ES-I3 (cell line): ENCODE measurements around the gene ZNF891.

ENCODE experiments used
- H3K36me3 ChIP-seq: 2 replicates; pipeline ENCODE4 v1.6.1; 2013; ENCODE audit warnings: mild to moderate bottlenecking, low read length, control low read depth, moderate library complexity; ENCODE audit not compliant: insufficient read depth
- H3K4me1 ChIP-seq: 2 replicates; pipeline ENCODE4 v1.6.1; 2013; ENCODE audit warnings: mild to moderate bottlenecking, control low read depth, low read length; ENCODE audit not compliant: insufficient read depth
- H3K9ac ChIP-seq: 2 replicates; pipeline ENCODE4 v1.6.1; 2013; ENCODE audit warnings: low read depth, mild to moderate bottlenecking, low read length, moderate library complexity
- H3K9me3 ChIP-seq: 2 replicates; pipeline ENCODE4 v1.6.1; 2013; ENCODE audit warnings: mild to moderate bottlenecking, low read length, moderate library complexity; ENCODE audit not compliant: control insufficient read depth, insufficient read depth

The ZNF891 gene

DNA sequence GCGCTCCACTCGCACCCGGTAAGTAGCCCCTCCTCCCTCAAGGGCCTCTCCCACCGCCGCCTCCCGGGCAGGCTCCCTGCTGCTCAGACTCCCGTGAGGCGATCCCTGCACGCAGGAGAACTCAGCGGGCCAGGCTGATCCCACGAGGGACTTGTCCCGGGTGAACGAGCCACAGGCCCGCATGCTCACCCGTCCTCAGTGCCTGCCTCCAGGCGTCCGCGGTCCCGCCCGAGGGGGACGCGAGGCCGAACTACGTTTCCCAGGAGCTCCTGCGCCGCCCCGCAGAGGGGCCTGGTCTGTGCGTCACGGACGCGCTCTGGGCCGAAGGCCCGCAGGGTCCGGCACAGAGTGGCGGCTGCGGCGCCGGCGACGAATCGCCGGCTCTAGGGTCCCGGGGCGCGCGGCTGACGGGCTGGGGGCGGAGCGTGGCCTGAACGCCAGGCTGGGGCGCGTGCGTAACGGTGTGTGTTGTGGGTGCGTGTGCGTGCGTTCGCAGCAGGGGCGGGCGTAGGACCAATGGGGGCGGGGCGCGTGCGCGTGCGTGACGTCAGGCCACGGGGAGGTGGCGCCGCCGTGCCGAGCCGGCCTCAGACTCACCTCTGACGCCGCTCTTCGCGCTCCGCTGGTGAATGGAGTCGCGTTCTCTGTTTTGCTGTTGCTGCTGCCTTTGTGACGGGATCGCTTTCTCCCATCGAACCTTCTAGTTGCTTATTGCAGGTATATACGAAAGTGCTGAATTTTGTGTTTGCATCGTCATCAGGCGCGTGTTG is at the start of gene ZNF891, which contains the start of gene ZNF10:
ZNF891 (minus strand) TSS at position 237 of the 770 bp plus-strand sequence. CDS start 8,356 bp downstream, outside the sequence.
ZNF10 (plus strand) TSS at position 590 of the 770 bp plus-strand sequence. CDS start 13,866 bp downstream, outside the sequence.
- Histone ChIP-seq H3K9ac (peak within 1 kb of the TSS; percentile 90), H3K4me1 (no peaks in the 10 kb centered on the region), H3K9me3 (peaks cover 17% of the 10 kb centered on the region; the same call in 1 of the 2 replicates), H3K36me3 (peaks cover 5% of the 10 kb centered on the region; the same call in 1 of the 2 replicates)

- no peaks in the 10 kb centered on the region for H3K4me1 ChIP-seq
- peaks cover 2% of the 10 kb centered on the region for H3K9me3 ChIP-seq
- no peaks in the 10 kb centered on the region for H3K36me3 ChIP-seq
- H3K9ac ChIP-seq, result no peak overlapping the region
These were observed 44.8 kb upstream of the ZNF891 start for GRCh38 chr12:133174901-133175300.

DNA sequence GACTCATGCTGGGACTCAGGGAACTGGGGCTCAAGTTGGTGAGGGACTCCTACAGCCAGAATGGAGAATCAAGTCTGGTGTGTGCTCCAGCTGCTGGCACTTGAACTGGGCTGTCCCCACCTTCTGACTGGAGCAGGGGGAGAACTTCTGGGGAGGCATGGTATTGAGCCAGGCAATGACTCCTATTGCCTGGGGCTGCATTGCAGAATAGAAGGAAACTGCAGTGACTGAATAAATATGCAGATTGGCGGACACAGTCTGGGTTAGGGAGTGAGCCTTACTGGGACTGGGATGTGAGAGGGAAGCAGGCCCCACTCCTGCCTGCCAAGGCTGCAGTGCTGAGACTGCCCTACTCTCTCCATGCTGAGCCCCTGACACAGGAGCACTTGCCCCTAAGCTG is 42.4 kb upstream of the ZNF891 start:
- no peaks in the 10 kb centered on the region for H3K36me3 ChIP-seq
- no peaks in the 10 kb centered on the region for H3K4me1 ChIP-seq
- H3K9me3 ChIP-seq, result peaks cover 2% of the 10 kb centered on the region
- H3K9ac ChIP-seq, result no peak overlapping the region

GRCh38 chr12:133165776-133166175 is 35.7 kb upstream of the ZNF891 start:
- H3K9ac ChIP-seq, result no peak overlapping the region
- H3K4me1 ChIP-seq, result no peaks in the 10 kb centered on the region
- no peaks in the 10 kb centered on the region for H3K36me3 ChIP-seq
- peaks cover 5% of the 10 kb centered on the region for H3K9me3 ChIP-seq

- H3K4me1 ChIP-seq, result no peaks in the 10 kb centered on the region
- H3K36me3 ChIP-seq, result peaks cover 23% of the 10 kb centered on the region
- H3K9me3 ChIP-seq, result peaks cover 28% of the 10 kb centered on the region
- H3K9ac ChIP-seq, result no peak overlapping the region
These were observed 26.1 kb upstream of the ZNF891 start for GRCh38 chr12:133156125-133156690.

- H3K9me3 ChIP-seq, result peaks cover 18% of the 10 kb centered on the region; the same call in 1 of the 2 replicates
- no peaks in the 10 kb centered on the region for H3K4me1 ChIP-seq
- H3K9ac ChIP-seq, result no peak overlapping the region
- peaks cover 9% of the 10 kb centered on the region for H3K36me3 ChIP-seq
These were observed 15.9 kb upstream of the ZNF891 start for GRCh38 chr12:133145981-133146380.

DNA sequence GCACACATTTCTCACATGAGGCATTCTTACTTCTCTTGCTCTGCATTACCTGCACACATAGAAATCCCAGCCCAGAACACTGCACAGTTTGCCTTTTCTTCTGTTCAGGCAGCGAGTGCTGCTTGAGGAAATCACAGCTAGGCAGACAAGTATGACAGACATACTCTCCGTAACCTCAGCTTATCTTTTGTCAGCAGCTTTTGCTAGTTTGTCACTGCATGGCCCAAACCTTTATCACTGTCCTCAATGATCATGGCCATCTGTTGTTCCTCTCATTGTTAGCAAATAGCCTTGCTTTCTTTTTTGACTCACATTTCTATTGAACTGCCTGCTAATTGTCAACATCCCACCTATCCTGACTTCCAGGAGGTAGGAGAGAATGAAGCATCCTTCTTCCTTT is 5.7 kb upstream of the ZNF891 start:
- Histone ChIP-seq H3K36me3 (peaks cover 25% of the 10 kb centered on the region; the same call in 1 of the 2 replicates), H3K9me3 (peaks cover under 1% of the 10 kb centered on the region; the same call in 1 of the 2 replicates), H3K4me1 (no peaks in the 10 kb centered on the region), H3K9ac (no peak overlapping the region)

DNA sequence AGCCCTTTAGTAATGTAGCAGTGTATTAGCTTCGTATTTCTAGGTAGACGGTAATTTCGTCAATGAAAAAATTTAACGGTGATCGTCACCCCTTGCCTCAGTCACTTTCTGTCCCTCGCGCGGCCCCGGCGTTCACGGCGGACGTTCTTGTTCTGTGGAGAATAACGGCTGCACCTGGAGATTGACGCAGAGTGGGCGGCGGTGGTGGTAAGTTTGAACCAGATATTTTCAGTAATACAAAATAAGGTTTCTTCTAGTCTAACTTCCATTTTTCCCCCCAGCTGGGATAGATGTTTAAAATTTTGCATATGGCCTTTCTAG is 694 bp upstream of the ZNF891 start:
- no peaks in the 10 kb centered on the region for H3K4me1 ChIP-seq
- H3K36me3 ChIP-seq, result peaks cover 8% of the 10 kb centered on the region; the same call in 1 of the 2 replicates
- peak overlapping the region; percentile 90 for H3K9ac ChIP-seq
- peaks cover 11% of the 10 kb centered on the region; the same call in 1 of the 2 replicates for H3K9me3 ChIP-seq

DNA sequence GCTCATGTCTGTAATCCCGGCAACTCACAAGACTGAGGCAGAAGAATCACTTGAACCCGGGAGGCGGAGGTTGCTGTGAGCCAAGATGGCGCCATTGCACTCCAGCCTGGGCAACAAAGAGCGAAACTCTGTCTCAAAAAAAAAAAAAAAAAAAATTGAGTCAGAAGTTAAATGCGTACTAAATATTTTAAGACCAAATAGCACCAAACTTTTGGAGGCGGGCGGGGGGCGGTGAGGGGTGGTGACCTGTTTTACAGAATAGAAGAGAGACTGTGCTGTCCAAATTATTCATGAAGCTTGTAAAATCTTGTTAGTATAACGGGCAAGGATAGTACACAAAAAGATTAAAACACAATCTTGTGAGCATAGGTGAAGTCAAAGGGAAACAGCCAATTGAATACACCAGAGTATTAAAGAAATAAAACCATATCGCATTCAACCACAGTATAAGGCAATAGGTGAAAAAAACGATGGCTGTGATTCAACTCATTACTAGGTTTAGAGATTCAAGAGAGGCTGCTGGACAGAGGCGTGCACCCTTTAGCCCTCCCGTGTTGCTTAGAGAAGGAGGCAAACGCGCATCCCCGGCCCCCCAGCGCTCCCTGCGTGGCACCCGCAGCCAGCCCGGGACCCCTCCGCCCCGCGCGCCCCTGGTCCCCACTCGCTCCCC is 571 bp downstream of the ZNF891 start:
- Histone ChIP-seq H3K36me3 (peaks cover 5% of the 10 kb centered on the region; the same call in 1 of the 2 replicates), H3K9ac (peak overlapping the region; percentile 90), H3K4me1 (no peaks in the 10 kb centered on the region), H3K9me3 (peaks cover 17% of the 10 kb centered on the region)

DNA sequence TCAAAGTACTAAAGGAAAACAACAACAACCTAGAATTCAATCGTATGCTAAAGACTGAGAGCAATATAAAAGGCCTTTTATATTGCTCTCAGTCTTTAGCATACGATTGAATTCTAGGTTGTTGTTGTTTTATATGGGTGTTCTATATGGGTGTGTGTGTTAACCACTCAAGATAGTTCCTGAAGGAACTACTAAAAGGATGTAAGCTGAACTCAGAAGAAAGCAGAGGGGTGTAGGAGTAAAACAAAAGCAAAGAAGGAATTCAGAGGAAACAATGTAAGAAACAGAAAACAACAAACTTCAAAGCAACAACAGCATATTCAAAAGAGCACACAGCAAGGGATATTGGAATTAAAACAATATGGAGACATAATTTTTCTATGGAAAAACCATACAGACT is 5.4 kb downstream of the ZNF891 start:
- Histone ChIP-seq H3K9ac (no peak overlapping the region), H3K9me3 (peaks cover 51% of the 10 kb centered on the region), H3K4me1 (no peaks in the 10 kb centered on the region), H3K36me3 (peaks cover 15% of the 10 kb centered on the region; the same call in 1 of the 2 replicates)

DNA sequence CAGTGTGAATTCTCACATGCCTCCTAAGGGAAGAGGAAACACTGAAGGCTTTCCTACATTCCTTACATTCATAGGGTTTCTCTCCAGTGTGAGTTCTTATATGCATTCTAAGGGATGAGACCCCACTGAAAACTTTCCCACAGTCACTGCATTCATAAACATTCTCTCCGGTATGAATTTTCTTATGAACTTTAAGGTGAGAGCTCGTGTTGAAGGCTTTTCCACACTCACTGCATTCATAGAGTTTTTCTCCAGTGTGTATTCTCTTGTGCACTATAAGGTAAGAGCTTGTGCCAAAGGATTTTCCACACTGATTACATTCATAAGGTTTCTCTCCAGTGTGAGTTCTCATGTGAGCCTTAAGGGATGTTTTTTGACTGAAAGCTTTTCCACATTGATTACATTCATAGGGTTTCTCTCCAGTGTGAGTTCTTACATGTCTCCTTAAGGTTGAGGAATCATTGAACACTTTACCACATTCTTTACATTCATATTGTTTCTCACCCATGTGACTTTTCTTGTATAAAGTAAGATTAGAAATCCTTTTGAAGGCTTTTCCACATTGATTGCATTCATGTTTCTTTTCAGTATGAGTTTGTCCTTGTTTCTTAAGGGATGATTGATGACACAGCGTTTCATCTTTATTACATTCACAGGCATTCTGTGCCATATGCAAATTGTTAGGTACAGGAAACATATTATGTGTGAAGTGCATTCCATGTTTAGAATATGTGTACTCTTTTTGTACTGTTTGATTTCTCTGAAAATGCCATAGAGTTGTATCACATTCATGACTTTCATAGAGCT is 9.5 kb downstream of the ZNF891 start:
- Histone ChIP-seq H3K9ac (no peak overlapping the region), H3K4me1 (no peaks in the 10 kb centered on the region), H3K36me3 (peaks cover 15% of the 10 kb centered on the region; the same call in 1 of the 2 replicates), H3K9me3 (peaks cover 58% of the 10 kb centered on the region)

- Histone ChIP-seq H3K4me1 (no peaks in the 10 kb centered on the region), H3K9ac (no peak overlapping the region), H3K36me3 (peaks cover 16% of the 10 kb centered on the region; the same call in 1 of the 2 replicates), H3K9me3 (peaks cover 63% of the 10 kb centered on the region)
These were observed 21.9 kb downstream of the ZNF891 start for GRCh38 chr12:133108150-133108549.

DNA sequence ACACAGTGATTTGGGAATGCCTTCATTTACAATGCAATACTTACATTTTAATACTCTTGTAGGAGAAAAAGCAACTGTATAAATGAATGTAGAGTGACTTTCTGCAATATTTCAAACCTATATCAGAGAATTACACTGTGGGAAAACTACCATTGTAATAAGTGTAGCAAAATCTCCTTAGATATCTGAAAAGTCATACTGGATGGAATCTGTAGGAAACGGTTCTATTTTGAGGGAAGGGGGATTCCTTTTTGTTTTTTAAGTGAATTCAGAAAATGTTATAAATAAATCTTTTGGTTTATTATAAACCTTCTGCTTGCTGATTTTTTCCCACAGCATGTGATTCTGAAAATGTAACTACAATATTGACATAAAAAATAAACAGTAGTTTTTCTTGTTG is 23.0 kb downstream of the ZNF891 start:
- Histone ChIP-seq H3K4me1 (no peaks in the 10 kb centered on the region), H3K36me3 (peaks cover 16% of the 10 kb centered on the region; the same call in 1 of the 2 replicates), H3K9ac (no peak overlapping the region), H3K9me3 (peaks cover 63% of the 10 kb centered on the region)

- H3K36me3 ChIP-seq, result peaks cover 16% of the 10 kb centered on the region; the same call in 1 of the 2 replicates
- peaks cover 65% of the 10 kb centered on the region for H3K9me3 ChIP-seq
- H3K9ac ChIP-seq, result no peak overlapping the region
- H3K4me1 ChIP-seq, result no peaks in the 10 kb centered on the region
These were observed 23.8 kb downstream of the ZNF891 start for GRCh38 chr12:133106253-133106652.
